OCI-LY3 (cell line): Measurements from ENCODE around the gene CLMP.
A peak's percentile ranks its signal among the peaks of the same experiment; 100 is the strongest.

Experiments
- H2AFZ ChIP-seq: fragments of 200-600, 300-600 bp; shearing (Covaris generic); 2 replicates; pipeline ENCODE4 v1.6.0; 2014; ENCODE audit warnings: antibody characterized with exemption, low read depth, low read length
- H3K27ac ChIP-seq: fragments of 200-600, 300-600 bp; sonication (generic); 2 replicates; pipeline ENCODE4 v1.5.1; 2014; ENCODE audit warnings: mild to moderate bottlenecking, low read length, moderate library complexity, mixed read lengths
- H3K27me3 ChIP-seq: fragments of 200-600, 300-600 bp; sonication (generic); 2 replicates; pipeline ENCODE4 v1.6.1; 2014; ENCODE audit warnings: low read depth, low read length, mixed read lengths
- H3K36me3 ChIP-seq: fragments of 200-600, 300-600 bp; sonication (generic); replicated peaks from 2 replicates; pipeline ENCODE3; 2014; ENCODE audit warnings: low read depth, low read length, mixed read lengths
- H3K4me1 ChIP-seq: fragments of 300-600, 200-600 bp; sonication (generic); 2 replicates; pipeline ENCODE4 v1.6.1; 2014; ENCODE audit warnings: low read length, mixed read lengths
- H3K4me2 ChIP-seq: fragments of 200-600, 300-600 bp; sonication (generic); 2 replicates; pipeline ENCODE4 v1.6.1; 2014; ENCODE audit warnings: low read length, mixed read lengths
- H3K4me3 ChIP-seq: fragments of 300-600, 200-600 bp; sonication (generic); 2 replicates; pipeline ENCODE4 v1.5.1; 2014; ENCODE audit warnings: antibody characterized with exemption, mild to moderate bottlenecking, low read length, moderate library complexity
- H3K79me2 ChIP-seq: fragments of 300-600, 200-600 bp; shearing (Covaris generic); 2 replicates; pipeline ENCODE4 v1.6.1; 2014; ENCODE audit warnings: mild to moderate bottlenecking, low read length, mixed read lengths
- H3K9ac ChIP-seq: fragments of 300-600, 200-600 bp; shearing (Covaris generic); 2 replicates; pipeline ENCODE4 v1.6.0; 2014; ENCODE audit warnings: mild to moderate bottlenecking, low read length, moderate library complexity
- H3K9me3 ChIP-seq: fragments of 200-600, 300-600 bp; shearing (Covaris generic); 2 replicates; pipeline ENCODE4 v1.6.1; 2014; ENCODE audit warnings: low read length, mixed read lengths; ENCODE audit not compliant: insufficient read depth
- H4K20me1 ChIP-seq: fragments of 200-600, 300-600 bp; sonication (generic); 2 replicates; pipeline ENCODE4 v1.6.1; 2016; ENCODE audit warnings: low read length, mixed read lengths; ENCODE audit not compliant: insufficient read depth
- CTCF ChIP-seq: fragments of 200-600, 300-600 bp; sonication (generic); IDR thresholded peaks from 2 replicates; pipeline ENCODE4 v1.5.1; 2014; ENCODE audit warnings: antibody characterized with exemption, low read length, low read depth
- EZH2phosphoT487 ChIP-seq: fragments of 200-600 bp; shearing (Covaris generic); IDR thresholded peaks from 2 replicates; pipeline ENCODE4 v1.6.1; 2018; ENCODE audit warnings: antibody characterized with exemption, mixed run types, low read depth

Gene CLMP

DNA sequence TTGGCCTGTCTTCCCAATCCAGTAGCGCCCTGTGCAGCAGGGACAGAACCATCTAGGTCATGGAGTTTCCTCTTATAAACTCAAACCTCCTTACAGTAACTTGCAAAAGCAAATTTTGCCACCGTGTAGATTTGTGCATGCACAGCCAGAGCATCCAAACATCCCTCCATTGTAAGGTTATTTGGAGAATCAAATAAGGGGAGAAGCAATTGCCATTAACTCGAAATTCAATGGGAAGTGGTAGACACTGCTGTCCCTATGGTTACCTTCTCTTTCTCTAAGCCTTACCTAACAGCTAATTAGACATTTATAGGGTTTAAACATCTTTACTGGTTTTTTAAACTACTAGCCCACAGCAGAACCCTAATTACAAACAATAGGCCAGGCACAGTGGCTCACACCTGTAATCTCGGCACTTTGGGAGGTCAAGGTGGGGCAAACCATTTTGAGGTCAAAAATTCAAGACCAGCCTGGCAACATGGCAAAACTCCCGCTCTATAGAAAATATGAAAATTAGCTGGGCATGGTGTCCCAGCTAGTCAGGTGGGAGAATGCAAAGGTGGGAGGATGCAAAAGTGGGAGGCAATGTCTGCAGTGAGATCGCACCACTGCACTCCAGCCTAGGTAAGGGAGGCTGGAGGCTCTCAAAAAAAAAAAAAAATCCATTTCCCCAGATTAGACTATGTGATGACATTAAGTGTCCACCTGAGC, 139.7 kb downstream of the CLMP start:
- Histone ChIP-seq H3K27me3 (no peaks in the 10 kb centered on the region), H3K36me3 (peaks cover 62% of the 10 kb centered on the region), H3K4me3 (no peak overlapping the region), H2AFZ (no peak overlapping the region), H3K9ac (no peak overlapping the region), H3K27ac (peak overlapping the region; percentile 28; the same call in 1 of the 2 replicates), H3K4me1 (peaks cover 14% of the 10 kb centered on the region), H3K79me2 (peaks cover 32% of the 10 kb centered on the region), H3K9me3 (no peaks in the 10 kb centered on the region), H3K4me2 (no peak overlapping the region), H4K20me1 (peaks cover 62% of the 10 kb centered on the region)
- TF ChIP-seq EZH2phosphoT487: no peak
- TF ChIP-seq CTCF: no peak

DNA sequence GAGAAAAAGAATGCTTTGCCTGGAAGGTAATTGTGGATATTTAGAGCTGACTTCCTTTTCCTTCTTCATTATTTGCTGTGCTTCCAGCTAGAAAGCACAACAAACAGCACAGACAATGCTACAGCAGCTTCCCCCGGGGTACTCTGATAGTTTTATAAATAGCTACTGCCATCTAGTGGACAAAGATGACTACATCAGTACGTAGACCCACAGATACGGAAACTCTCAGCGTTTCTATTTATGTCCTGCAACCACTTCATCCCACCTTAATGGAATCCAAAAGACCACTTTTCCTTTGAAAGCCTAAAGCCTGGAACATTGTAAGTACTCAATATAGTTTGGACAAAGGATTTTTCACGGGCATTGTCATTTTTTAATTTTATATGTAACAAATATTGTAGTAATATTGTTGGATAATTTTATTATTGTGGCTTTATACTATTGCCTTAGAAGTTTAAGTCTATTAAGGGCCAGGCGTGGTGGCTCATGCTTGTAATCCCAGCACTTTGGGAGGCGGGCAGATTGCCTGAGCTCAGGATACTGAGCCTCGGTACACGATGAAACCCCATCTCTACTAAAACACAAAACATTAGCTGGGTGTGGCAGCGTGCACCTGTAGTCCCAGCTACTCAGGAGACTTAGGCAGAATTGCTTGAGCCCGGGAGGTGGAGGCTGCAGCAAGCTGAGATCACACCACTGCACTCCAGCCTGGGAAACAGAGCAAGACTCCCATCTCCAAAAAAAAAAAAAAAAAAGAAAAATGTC, 140.6 kb downstream of the CLMP start:
- Histone ChIP-seq H3K4me3 (no peak overlapping the region), H3K9me3 (no peaks in the 10 kb centered on the region), H3K4me1 (peaks cover 6% of the 10 kb centered on the region), H3K27ac (no peak overlapping the region), H3K79me2 (peaks cover 23% of the 10 kb centered on the region), H3K4me2 (no peak overlapping the region), H3K36me3 (peaks cover 53% of the 10 kb centered on the region), H2AFZ (no peak overlapping the region), H4K20me1 (peaks cover 53% of the 10 kb centered on the region), H3K27me3 (no peaks in the 10 kb centered on the region), H3K9ac (no peak overlapping the region)
- TF ChIP-seq EZH2phosphoT487: no peak
- TF ChIP-seq CTCF: peak; percentile 73

DNA sequence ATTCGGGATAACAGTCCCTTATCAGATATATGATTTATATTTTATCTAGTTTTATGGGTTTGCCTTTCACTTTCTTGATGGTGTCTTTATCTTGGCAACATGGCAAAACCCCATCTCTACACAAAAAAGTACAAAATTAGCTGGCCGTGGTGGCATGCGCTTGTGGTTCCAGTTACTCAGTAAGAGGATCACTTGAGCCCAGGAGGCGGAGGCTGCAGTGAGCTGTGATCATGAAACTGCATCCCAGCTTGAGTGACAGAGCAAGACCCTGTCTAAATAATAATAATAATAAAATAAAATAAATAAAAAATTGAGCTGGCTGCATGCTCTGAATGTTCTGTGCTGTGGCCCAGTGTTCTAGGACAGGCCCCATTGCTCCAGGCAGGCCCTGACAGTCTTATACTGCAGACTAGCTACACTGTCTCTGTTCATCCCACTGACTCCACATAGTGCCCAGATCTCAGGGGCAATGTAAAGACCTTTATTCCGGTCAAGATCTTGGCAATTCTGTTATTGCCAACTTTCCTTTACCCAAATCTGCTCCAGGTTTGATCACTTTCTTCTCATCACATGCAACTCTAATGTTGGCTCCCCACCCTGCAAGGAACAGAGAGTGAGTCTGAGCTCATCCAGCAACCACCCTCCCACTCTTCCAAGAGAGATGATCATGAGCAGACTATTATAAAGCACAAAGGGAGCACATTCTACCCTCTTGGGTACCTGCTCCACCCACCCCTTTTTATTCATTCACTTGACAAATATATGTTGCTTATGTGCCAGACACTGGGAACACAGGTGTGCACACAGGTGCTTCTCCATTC, 141.9 kb downstream of the CLMP start:
- Histone ChIP-seq H2AFZ (no peak overlapping the region), H3K36me3 (peaks cover 40% of the 10 kb centered on the region), H3K9ac (no peak overlapping the region), H3K27ac (no peak overlapping the region), H4K20me1 (peaks cover 39% of the 10 kb centered on the region), H3K4me3 (no peak overlapping the region), H3K4me2 (no peak overlapping the region), H3K4me1 (no peaks in the 10 kb centered on the region), H3K27me3 (no peaks in the 10 kb centered on the region), H3K9me3 (no peaks in the 10 kb centered on the region), H3K79me2 (peaks cover 9% of the 10 kb centered on the region)
- TF ChIP-seq EZH2phosphoT487 (no peak), CTCF (no peak)

DNA sequence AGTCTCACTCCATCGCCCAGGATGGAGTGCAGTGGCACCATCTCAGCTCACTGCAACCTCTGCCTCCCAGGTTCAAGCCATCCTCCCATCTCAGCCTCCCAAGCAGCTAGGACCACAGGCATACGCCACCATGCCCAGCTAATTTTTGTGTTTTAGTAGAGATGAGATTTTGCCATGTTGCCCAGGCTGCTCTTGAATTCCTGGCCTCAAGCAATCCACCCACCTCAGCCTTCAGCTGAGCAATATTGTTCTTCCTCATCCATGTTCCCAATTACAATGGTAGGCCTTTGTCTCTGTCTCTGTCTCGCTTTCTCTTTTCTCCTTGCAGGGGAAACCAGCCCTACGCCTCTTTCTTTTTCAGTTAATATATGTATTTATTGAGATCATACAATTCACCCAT, 143.4 kb downstream of the CLMP start:
- Histone ChIP-seq H3K27ac (no peak overlapping the region), H4K20me1 (peaks cover 26% of the 10 kb centered on the region), H3K4me1 (no peaks in the 10 kb centered on the region), H3K9ac (no peak overlapping the region), H3K4me2 (no peak overlapping the region), H3K36me3 (peaks cover 28% of the 10 kb centered on the region), H3K27me3 (no peaks in the 10 kb centered on the region), H2AFZ (no peak overlapping the region), H3K79me2 (no peaks in the 10 kb centered on the region), H3K9me3 (no peaks in the 10 kb centered on the region), H3K4me3 (no peak overlapping the region)
- no peak for TF ChIP-seq EZH2phosphoT487
- TF ChIP-seq CTCF: no peak
